Measurements from ENCODE around the gene FAM83G.

DNA sequence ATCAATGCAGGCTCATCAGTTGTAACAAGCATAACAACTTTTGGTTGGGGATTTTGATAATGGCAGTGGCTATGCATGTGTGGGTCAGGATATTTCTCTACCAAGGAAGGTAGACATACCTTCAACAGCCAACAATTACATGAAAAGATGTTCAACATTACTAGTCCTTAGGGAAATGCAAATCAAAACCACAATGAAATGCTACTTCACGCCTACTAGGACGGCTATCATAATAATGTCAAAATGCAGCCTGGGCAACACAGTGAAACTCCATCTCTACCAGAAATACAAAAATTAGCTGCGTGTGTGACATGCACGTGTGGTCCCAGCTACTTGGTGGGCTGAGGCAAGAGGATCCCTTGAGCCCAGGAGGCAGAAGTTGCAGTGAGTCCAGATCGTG, 59.9 kb downstream of the FAM83G start:
- TF ChIP-seq, protein P1, sequence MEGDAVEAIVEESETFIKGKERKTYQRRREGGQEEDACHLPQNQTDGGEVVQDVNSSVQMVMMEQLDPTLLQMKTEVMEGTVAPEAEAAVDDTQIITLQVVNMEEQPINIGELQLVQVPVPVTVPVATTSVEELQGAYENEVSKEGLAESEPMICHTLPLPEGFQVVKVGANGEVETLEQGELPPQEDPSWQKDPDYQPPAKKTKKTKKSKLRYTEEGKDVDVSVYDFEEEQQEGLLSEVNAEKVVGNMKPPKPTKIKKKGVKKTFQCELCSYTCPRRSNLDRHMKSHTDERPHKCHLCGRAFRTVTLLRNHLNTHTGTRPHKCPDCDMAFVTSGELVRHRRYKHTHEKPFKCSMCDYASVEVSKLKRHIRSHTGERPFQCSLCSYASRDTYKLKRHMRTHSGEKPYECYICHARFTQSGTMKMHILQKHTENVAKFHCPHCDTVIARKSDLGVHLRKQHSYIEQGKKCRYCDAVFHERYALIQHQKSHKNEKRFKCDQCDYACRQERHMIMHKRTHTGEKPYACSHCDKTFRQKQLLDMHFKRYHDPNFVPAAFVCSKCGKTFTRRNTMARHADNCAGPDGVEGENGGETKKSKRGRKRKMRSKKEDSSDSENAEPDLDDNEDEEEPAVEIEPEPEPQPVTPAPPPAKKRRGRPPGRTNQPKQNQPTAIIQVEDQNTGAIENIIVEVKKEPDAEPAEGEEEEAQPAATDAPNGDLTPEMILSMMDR (conservative IDR thresholded peaks at IDR 0.05; ENCODE audit: low read length): no peak
- no peak for TF ChIP-seq EZH2phosphoT487 (IDR thresholded peaks at IDR 0.05; ENCODE audit: borderline replicate concordance, low read depth, low read length)
